HK-2 (cell line): ENCODE results near the gene KRTAP5-4.
A peak's percentile ranks its signal among the peaks of the same experiment; 100 is the strongest.

Experiments used
- DNase-seq: peaks from one replicate; pipeline ENCODE4 v3.0.0-alpha.2; 2018; ENCODE audit not compliant: unreplicated experiment

The KRTAP5-4 gene

DNA sequence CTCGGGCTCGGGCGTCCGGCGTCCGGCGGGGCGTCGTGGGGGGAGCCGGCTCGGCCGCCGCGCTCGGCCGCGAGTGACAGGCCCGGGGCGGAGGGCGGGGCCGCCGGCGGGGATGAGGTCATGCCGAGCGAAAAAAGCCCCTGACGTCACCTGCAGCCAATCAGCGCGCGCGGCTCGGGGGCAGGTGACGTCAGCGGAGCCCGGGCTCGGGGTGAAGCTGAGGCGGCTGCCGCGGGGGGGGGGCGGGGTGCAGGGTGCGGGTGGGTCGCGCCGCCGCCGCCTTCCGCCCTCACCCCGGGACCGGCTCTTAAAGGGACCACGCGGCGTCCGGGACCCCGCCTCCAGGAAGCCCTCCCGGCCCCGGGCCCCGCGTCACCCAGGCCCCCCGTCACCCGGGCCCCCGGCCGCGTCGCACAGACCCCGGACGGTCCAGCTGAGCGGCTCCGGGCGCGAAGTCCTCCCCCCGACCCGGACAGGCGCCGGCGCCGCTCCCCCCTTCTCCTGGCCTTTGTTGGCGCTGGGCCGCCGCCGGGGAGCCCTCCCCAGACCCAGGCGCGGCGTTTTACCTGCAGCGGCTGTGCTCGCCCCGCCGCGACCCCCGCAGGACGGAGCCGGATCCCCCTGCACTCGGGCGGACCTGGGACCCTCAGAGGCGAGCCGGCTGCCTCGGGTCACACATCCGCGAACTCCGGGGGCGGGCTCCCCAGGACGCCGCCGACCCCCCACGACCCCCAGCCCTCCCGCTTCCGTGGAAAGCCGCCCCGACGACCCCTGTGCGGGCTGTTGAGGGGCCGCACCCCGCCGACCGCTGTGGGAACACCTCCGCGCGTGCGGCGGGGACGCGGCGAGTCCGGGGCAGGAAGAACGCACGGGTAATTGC is 49.5 kb downstream of the KRTAP5-4 start, which contains the start of gene DUSP8:
Gene DUSP8 (minus strand): TSS at position 75 of the 880 bp plus-strand sequence. CDS start 6,445 bp downstream, outside the sequence.
- DNase-seq, result peak; percentile 84

DNA sequence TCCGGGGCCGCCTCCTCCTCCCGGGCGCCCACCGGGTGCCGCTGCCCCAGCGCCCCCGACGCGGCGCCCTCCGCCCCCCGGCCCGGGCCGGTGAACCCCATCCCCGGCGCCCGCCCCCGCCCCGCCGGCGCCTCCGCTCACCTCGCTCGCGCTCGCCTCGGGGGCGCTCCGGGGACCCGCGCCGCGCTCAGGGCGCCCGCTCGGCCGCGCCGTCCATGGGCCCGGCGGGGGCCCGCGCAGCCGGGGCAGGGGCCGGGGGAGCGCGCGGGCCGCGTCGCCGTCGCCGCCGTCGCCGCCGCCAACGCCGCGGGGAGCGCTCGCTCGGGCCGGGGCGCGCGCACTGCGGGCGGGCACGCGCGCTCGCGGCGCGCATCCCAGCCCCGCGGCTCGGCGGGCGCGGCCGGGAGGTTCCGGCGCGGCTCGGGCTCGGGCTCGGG is 50.2 kb downstream of the KRTAP5-4 start:
- no peak for DNase-seq
